Fibroblast of villous mesenchyme (primary cell): ENCODE results near the gene TNP1. TPM values are rescaled to one million over a fixed set of nuclear protein-coding genes. Genes with fewer than 3 reads are reported as not detected.
A peak's percentile ranks its signal among the peaks of the same experiment; 100 is the strongest.

ENCODE experiments used
- DNase-seq: peaks from one replicate; pipeline ENCODE4 v3.0.0-alpha.2; 2010; ENCODE audit warnings: low read depth
- H3K4me3 ChIP-seq: 2 replicates; pipeline ENCODE4 v1.5.1; 2011; ENCODE audit warnings: low read depth, mild to moderate bottlenecking, low read length
- total RNA-seq: library from RNA; depleted of rRNA; stranded (reverse); fragments of >200 nt; gene quantifications from 2 replicates; pipeline ENCODE4 v1.2.3, GENCODE V29; 2012
- TF ChIP-seq, protein P1 (sequence below): IDR thresholded peaks from 2 replicates; pipeline ENCODE4 v1.5.1; 2012; ENCODE audit warnings: low read depth, mild to moderate bottlenecking, low read length; ENCODE audit not compliant: insufficient read depth

TNP1 gene
- total RNA-seq, 1 donor, result not detected

DNA sequence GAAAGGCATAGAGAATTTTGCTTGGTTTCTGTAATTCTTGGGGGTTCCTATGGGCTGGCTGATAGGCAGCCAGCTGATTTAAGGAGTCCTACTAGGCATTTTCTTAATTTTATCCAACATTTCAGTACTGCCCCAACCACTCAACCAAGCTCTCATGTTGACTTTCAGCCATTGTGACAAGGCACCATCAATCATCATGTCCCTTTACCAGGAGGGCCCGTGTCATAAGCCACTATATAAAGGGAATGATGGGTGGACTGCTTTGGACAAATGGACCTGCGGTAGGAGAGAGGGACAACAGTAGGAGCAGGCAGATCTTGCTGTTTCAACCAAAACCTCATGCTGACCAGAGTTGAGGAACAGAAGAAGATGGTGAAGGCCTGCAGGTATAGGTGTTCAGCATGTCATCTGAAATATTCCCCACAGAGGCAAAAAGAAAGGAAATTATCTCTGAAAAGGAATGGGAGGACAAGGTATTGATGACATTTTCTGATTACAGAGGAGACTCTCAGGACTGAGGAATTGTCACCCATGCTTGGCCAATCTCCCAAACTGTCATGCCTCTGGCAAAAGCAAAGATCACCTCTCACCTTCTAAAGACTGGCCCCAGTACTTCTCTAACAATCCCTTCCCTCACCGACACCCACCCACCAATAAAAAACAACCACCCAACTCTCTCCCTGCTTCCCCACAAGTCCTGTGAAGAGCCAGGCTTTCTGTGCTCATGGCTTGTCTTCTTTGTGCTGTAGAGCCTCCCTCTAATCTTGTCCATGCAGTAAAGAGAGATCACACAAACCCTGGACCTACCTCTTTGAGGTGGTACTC is 10.9 kb upstream of the TNP1 start:
- TF ChIP-seq, protein P1, sequence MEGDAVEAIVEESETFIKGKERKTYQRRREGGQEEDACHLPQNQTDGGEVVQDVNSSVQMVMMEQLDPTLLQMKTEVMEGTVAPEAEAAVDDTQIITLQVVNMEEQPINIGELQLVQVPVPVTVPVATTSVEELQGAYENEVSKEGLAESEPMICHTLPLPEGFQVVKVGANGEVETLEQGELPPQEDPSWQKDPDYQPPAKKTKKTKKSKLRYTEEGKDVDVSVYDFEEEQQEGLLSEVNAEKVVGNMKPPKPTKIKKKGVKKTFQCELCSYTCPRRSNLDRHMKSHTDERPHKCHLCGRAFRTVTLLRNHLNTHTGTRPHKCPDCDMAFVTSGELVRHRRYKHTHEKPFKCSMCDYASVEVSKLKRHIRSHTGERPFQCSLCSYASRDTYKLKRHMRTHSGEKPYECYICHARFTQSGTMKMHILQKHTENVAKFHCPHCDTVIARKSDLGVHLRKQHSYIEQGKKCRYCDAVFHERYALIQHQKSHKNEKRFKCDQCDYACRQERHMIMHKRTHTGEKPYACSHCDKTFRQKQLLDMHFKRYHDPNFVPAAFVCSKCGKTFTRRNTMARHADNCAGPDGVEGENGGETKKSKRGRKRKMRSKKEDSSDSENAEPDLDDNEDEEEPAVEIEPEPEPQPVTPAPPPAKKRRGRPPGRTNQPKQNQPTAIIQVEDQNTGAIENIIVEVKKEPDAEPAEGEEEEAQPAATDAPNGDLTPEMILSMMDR, result no peak
- no peak for DNase-seq
- no peak overlapping the region for H3K4me3 ChIP-seq

DNA sequence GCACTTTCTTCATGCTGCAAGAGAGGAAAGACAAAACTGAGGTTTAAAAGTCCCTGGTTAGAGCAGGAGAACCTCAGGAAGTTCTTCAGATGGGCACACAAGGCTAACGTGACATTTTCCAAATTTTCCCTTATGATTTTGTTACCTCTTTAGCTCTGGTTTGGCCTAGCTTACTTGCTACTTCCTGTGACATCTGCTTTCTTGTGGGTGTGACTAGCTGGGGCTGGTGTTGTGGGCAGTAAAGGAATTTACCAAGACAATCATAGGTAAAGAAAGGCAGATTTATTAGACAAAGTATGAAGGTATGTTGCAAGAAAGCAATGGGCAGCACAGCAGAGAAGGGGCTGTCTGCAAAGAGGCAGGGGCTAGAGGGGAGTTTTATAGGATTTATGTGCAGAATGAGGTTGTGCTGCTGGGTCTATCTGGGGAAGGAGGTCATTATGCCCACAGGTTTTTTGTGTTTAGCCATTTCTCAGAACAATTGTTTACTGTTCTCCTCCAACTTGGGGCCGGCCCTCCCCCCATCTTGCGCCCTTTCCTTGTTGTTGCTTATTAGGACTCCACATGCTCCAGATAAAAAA is 6.7 kb upstream of the TNP1 start:
- TF ChIP-seq, protein P1, result no peak
- H3K4me3 ChIP-seq, result no peak overlapping the region
- DNase-seq, result no peak

DNA sequence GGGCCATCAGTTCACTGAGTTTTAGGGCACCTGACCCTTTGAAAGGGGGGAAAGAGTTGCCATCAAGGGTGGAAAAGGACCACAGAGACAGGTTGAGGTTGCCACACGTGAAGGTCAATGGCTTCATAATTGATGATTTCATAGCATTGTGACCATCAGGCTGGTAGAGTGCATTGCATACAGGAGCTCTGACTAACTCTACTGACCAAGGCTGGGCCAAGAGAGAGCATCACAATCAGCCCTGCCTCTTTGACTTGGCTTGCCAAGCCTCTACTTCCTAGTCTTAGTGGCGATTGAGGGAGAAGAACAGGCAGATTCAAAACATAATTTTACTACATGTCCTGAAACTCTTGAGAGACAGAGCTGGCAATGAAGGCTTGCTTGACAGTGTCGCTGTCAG is 5.8 kb upstream of the TNP1 start:
- no peak for DNase-seq
- H3K4me3 ChIP-seq, result no peak overlapping the region
- TF ChIP-seq, protein P1, result no peak

DNA sequence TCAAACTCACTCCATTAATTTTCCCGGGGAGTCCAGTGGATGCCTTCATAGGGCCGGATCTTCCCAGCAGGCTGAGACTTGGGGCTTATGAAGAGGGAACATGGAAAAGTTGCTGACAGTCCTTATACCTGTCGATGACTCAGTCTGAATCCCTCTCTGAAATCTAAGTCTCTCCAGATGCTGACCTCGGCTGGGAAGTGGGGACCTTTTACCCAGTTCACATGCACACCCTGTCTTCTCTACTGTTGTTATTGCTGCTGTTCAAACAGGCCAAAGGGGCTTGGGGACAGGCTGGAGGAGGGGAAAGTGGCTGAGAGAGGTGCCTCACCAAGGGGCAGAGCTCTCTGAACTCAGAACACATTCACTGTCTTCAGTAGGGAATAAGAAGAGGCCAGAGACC is 4.1 kb upstream of the TNP1 start:
- DNase-seq, result peak; percentile 10
- TF ChIP-seq, protein P1, result no peak
- no peak overlapping the region for H3K4me3 ChIP-seq

DNA sequence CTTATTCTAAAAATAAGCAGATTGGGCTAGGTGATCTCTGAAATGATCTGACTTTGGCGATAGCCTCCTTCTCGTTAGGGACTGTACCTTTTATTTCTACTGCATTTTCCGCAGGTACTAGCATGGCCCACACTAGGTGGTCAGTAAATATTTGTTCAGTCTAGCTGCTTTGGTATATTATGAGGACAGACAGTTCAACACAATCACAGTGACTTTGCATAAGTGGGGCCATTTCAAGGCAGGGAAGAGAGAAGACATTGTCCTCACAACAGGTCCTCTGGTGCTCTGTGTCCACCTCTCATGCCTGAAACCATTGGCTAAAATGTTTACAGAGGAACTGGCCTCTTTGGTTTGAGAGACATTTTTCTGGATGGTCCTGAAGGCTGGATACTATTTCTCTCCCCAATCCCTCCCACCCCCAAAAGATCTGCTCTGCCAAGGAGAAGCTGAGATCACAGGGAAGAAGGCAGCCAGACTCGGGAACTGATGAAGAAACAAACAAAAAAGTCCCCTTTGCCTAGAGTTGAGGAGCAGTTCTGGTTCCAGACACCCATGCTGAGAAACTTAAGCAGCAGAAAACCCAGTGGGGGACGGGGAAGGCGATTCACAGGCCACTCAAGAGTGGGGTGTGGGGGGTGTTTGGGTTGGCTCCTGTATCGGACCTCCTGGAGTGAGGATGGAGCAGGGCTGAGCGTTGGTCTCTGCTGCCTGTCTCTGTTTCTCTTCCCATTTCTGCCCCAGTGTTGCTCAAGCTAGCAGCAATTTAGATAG is 2.9 kb upstream of the TNP1 start:
- TF ChIP-seq, protein P1, result no peak
- no peak overlapping the region for H3K4me3 ChIP-seq
- no peak for DNase-seq

DNA sequence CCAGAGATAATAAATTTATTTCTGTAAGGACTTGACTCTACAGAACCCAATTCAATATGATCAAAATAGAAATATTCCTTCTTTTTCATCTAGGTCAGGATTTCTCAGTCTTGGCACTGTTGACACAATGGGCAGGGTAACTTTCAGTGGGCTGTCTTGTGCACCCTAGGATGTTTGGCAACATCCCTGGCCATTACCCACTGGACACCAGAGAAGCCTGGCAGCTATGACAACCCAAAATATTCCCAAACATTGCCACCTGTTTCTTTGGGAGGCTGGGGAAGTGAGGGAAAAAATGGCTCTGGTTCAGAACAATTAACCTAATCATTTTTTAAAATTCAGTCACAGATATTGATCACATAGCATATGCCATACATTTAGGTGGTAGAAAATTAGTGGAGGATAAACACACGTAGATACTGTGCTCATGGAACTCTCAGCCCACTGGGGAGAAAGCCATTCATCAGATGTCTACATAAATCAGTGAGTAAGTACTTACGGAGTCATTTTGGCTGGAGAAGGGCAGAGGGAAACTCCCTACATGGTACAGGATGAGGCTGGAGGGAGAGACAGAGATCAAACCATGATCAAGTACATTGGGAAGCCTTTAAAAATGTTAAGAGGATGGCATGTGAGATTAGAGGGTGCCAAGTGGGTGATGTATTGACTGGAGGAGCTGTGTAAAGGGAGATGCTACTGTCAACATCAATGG is 718 bp upstream of the TNP1 start:
- no peak overlapping the region for H3K4me3 ChIP-seq
- TF ChIP-seq, protein P1, result no peak
- DNase-seq, result no peak
